Cardiac muscle cell (in vitro differentiated cells and primary cell): Measurements from ENCODE around the gene NUBP2. TPM values are rescaled to one million over a fixed set of nuclear protein-coding genes. Genes with fewer than 3 reads are reported as not detected.
"Not testable (repeated sequence)": the region's sequence is repeated elsewhere in the genome, so short reads cannot be mapped to it uniquely, and the experiment has no call there.

Experiments
- DNase-seq, 2 donors: peaks; one replicate each; pipeline versions ENCODE4 v3.0.0 to v3.0.0-alpha.2; 2010 to 2017; ENCODE audit warnings: low read depth in 1 of 2, low spot score in 1 of 2
- H3K27ac ChIP-seq: fragments of 200-600 bp; sonication (generic); 2 replicates; pipeline ENCODE4 v1.5.1; 2016
- H3K27me3 ChIP-seq: fragments of 200-600 bp; sonication (generic); 2 replicates; pipeline ENCODE4 v1.6.0; 2016; ENCODE audit warnings: control low read depth
- H3K36me3 ChIP-seq: fragments of 200-600 bp; sonication (generic); 2 replicates; pipeline ENCODE4 v1.5.1; 2016; ENCODE audit warnings: control low read depth
- H3K4me1 ChIP-seq: fragments of 200-600 bp; sonication (generic); 2 replicates; pipeline ENCODE4 v1.8.1; 2017; ENCODE audit warnings: low read depth, mild to moderate bottlenecking, mixed run types
- H3K4me3 ChIP-seq: fragments of 200-600 bp; sonication (generic); 2 replicates; pipeline ENCODE4 v1.5.1; 2016; ENCODE audit warnings: mild to moderate bottlenecking
- H3K9me3 ChIP-seq: fragments of 200-600 bp; sonication (generic); 2 replicates; pipeline ENCODE4 v1.5.1; 2017; ENCODE audit warnings: low read depth, mild to moderate bottlenecking, control low read depth
- polyA plus RNA-seq: library from polyadenylated mRNA; unstranded; fragments of >200 nt; fragmentation: Nextera tagmentation; extraction: Ambion mirVana; gene quantifications from 2 replicates; pipeline ENCODE4 v1.2.1, GENCODE V29; 2016
- total RNA-seq: library from RNA; depleted of rRNA; stranded (reverse); fragments of >200 nt; gene quantifications from 2 replicates; pipeline ENCODE4 v1.2.3, GENCODE V29; 2016
- TF ChIP-seq, protein P1 (sequence below): IDR thresholded peaks from 2 replicates; pipeline ENCODE4 v1.5.1; 2012; ENCODE audit warnings: low read depth, mild to moderate bottlenecking, low read length

The NUBP2 gene
- total and polyA plus RNA-seq, 2 experiments from 2014 or later, result 138 to 151 TPM

DNA sequence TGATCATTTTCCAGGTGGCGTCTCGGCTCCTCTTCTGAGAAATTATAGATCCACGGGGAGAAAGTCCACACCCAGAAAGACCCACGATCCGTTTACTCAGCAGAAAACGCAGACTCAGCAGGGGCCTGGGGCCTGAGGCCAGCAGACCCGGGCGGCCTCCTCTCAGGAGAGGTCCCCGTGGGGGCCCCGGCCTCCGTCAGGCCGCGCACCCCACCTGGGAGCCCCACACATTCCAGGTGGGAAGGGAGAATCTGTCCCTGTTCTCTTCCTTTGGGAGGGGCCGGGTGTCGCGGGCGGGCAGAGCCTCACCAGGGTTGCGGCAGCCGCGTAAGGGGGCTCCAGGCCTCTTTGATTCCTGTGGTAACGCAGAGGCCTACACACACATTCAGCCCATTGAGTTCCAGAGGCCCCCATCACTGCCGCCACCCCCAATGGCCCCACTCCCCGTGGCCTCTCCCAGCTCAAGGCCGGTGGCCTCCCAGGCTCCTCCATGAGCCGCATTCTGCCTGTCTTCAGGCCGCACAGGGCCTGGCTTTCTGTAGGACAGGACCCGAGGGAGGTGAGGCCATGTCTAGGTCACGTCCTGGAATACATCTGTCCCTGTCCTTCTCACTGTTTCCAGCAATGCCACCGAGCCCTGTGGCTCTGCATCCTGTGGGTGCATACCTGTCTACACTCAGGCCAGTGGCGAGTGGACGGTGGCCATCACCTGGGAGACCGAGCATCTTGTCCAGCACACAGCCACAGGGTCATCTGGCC lies 12.3 kb downstream of the NUBP2 start:
- TF ChIP-seq, protein P1, sequence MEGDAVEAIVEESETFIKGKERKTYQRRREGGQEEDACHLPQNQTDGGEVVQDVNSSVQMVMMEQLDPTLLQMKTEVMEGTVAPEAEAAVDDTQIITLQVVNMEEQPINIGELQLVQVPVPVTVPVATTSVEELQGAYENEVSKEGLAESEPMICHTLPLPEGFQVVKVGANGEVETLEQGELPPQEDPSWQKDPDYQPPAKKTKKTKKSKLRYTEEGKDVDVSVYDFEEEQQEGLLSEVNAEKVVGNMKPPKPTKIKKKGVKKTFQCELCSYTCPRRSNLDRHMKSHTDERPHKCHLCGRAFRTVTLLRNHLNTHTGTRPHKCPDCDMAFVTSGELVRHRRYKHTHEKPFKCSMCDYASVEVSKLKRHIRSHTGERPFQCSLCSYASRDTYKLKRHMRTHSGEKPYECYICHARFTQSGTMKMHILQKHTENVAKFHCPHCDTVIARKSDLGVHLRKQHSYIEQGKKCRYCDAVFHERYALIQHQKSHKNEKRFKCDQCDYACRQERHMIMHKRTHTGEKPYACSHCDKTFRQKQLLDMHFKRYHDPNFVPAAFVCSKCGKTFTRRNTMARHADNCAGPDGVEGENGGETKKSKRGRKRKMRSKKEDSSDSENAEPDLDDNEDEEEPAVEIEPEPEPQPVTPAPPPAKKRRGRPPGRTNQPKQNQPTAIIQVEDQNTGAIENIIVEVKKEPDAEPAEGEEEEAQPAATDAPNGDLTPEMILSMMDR, result no peak
- no peaks in the 10 kb centered on the region for H3K4me1 ChIP-seq
- H3K27ac ChIP-seq, result no peak overlapping the region
- H3K36me3 ChIP-seq, result no peaks in the 10 kb centered on the region
- H3K9me3 ChIP-seq, result no peaks in the 10 kb centered on the region
- no peak overlapping the region for H3K4me3 ChIP-seq
- H3K27me3 ChIP-seq, result no peaks in the 10 kb centered on the region
- DNase-seq, result no peak

DNA sequence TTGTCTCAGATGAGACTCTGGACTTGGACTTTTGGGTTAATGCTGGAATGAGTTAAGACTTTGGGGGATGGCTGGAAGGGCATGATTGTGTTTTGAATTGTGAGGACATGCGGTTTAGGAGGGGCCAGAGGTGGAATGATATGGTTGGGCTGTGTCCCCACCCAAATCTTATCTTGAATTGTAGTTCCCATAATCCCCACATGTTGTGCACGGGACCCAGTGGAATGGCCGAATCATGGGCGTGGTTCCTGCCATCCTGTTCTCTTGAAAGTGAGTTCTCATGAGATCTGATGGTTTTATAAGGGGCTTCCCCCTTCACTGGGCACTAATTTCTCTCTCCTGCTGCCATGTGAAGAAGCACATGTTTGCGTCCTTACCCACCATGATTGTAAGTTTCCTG lies 16.5 kb downstream of the NUBP2 start:
- not testable (repeated sequence) for H3K27me3 ChIP-seq, H3K27ac ChIP-seq, H3K9me3 ChIP-seq, H3K4me3 ChIP-seq, H3K4me1 ChIP-seq, DNase-seq, H3K36me3 ChIP-seq

- TF ChIP-seq, protein P1, result no peak
- H3K4me3 ChIP-seq, result no peak overlapping the region
- no peaks in the 10 kb centered on the region for H3K27me3 ChIP-seq
- no peaks in the 10 kb centered on the region for H3K9me3 ChIP-seq
- no peaks in the 10 kb centered on the region for H3K4me1 ChIP-seq
- no peak overlapping the region for H3K27ac ChIP-seq
- no peak for DNase-seq
- H3K36me3 ChIP-seq, result no peaks in the 10 kb centered on the region
These were observed 17.9 kb downstream of the NUBP2 start for GRCh38 chr16:1800701-1801100.

- DNase-seq, result no peak
- no peak overlapping the region for H3K4me3 ChIP-seq
- H3K36me3 ChIP-seq, result peaks cover 6% of the 10 kb centered on the region
- H3K4me1 ChIP-seq, result no peaks in the 10 kb centered on the region
- no peaks in the 10 kb centered on the region for H3K27me3 ChIP-seq
- H3K27ac ChIP-seq, result no peak overlapping the region
- H3K9me3 ChIP-seq, result no peaks in the 10 kb centered on the region
- TF ChIP-seq, protein P1, result no peak
These were observed 24.9 kb downstream of the NUBP2 start for GRCh38 chr16:1807626-1808025.

- no peaks in the 10 kb centered on the region for H3K9me3 ChIP-seq
- no peaks in the 10 kb centered on the region for H3K27me3 ChIP-seq
- no peaks in the 10 kb centered on the region for H3K4me1 ChIP-seq
- DNase-seq, result no peak
- TF ChIP-seq, protein P1, result no peak
- H3K36me3 ChIP-seq, result peaks cover 6% of the 10 kb centered on the region
- no peak overlapping the region for H3K27ac ChIP-seq
- no peak overlapping the region for H3K4me3 ChIP-seq
These were observed 25.9 kb downstream of the NUBP2 start for GRCh38 chr16:1808691-1809090.

DNA sequence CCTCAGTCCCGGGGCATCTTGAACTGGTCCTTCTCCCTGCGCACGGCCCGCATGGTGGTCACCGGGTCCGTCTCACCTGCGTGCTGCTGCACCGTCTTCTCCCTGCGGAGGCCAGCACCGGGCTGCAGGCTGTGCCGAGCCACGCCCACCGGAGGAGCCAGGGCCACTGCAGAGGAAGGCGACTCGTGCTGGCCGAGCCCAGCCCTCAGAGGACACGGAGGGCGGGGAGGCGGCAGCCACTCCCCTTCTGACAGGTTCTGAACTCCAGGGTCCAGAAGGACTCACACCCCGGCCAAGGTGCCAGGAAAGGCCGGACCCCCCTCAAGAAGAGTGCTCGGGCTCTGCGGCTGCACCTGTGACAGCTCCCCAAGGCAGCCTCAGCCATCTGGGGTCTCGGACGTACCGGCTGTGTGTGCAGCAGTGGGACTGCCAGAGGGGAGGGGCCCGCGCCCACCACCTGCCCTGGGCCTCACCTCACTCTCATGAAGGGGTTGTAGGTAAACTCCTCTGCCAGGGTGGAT lies 26.6 kb downstream of the NUBP2 start:
- H3K4me1 ChIP-seq, result no peaks in the 10 kb centered on the region
- H3K4me3 ChIP-seq, result no peak overlapping the region
- DNase-seq, result no peak
- no peak overlapping the region for H3K27ac ChIP-seq
- no peaks in the 10 kb centered on the region for H3K9me3 ChIP-seq
- peaks cover 6% of the 10 kb centered on the region for H3K36me3 ChIP-seq
- H3K27me3 ChIP-seq, result no peaks in the 10 kb centered on the region
- TF ChIP-seq, protein P1, result no peak
